HepG2 (cell line): ENCODE data around the gene CSF1R. TPM values are rescaled to one million over a fixed set of nuclear protein-coding genes. Genes with fewer than 3 reads are reported as not detected.

Experiments used
- ATAC-seq: fragments of 200-7000 bp; cut with Tn5 transposase; 3 replicates; pipeline ENCODE4 v1.9.1; 2020; ENCODE audit warnings: mild to moderate bottlenecking, moderate library complexity
- BruUV-seq: library from RNA; stranded (reverse); fragments of 400-500 nt; replicated peaks from 2 replicates; lab custom pipeline; 2021; lab: Mats Ljungman, UMichigan
- CTCF ChIA-PET: fragments of 300-600 bp; formaldehyde crosslinking; extraction: SDS; loops from one replicate; lab custom pipeline; 2021; ENCODE audit warnings: low total read pairs, inconsistent platforms, low intra/inter-chr PET ratio; lab: Yijun Ruan, JAX
- POLR2A ChIA-PET: fragments of 350-600 bp; sonication (Branson Sonifier 250); formaldehyde crosslinking; loops from one replicate; lab custom pipeline; 2020; ENCODE audit warnings: antibody characterized with exemption, inconsistent platforms; lab: Yijun Ruan, JAX
- DNase-seq: peaks from one replicate; pipeline ENCODE4 v3.0.0-alpha.2; 2015; ENCODE audit warnings: low spot score
- FAIRE-seq: peaks from 3 replicates; lab custom pipeline; 2011; peaks lifted over from hg19 to GRCh38; lab: Jason Lieb, UNC
- H2AFZ ChIP-seq: one replicate; pipeline ENCODE4 v1.6.1; 2011; ENCODE audit warnings: low read length, inconsistent platforms
- H3K27ac ChIP-seq: fragments of 300-600 bp; 3 replicates; pipeline ENCODE4 v1.8.0; 2011; ENCODE audit warnings: mixed run types, mild to moderate bottlenecking, mixed read lengths, low read length, inconsistent platforms; ENCODE audit not compliant: insufficient read depth; ENCODE audit errors: extremely low read length
- H3K27me3 ChIP-seq, 2 experiments: fragments of 200-600 bp in 1 of 2; 2 replicates in 1 of 2; 3 replicates in 1 of 2; pipeline versions ENCODE4 v1.6.0 to v1.8.0; 2011; ENCODE audit warnings: low read length in 2 of 2, mild to moderate bottlenecking in 2 of 2, moderate library complexity in 2 of 2, inconsistent platforms in 1 of 2; ENCODE audit not compliant: insufficient read depth in 2 of 2, control insufficient read depth in 1 of 2
- H3K36me3 ChIP-seq, 2 experiments: fragments of 200-600 bp in 1 of 2; replicated peaks in 1 of 2; 2 replicates in 1 of 2; 3 replicates in 1 of 2; pipeline versions ENCODE4 v1.5.1 to v1.8.0; 2011; ENCODE audit warnings: low read length in 2 of 2, inconsistent platforms in 1 of 2; ENCODE audit not compliant: insufficient read depth in 2 of 2, control insufficient read depth in 1 of 2
- H3K4me1 ChIP-seq: 2 replicates; pipeline ENCODE4 v1.5.1; 2012; ENCODE audit warnings: low read length, inconsistent platforms; ENCODE audit not compliant: insufficient read depth
- H3K4me2 ChIP-seq: 2 replicates; pipeline ENCODE4 v1.6.0; 2011; ENCODE audit warnings: low read depth, low read length, inconsistent platforms
- H3K4me3 ChIP-seq, 3 experiments: fragments of 200-600 bp in 1 of 3; sonication (generic), shearing (Covaris generic) in 1 of 3; replicated peaks in 1 of 3; 2 replicates each; pipeline ENCODE4 v1.5.1; 2011 to 2016; ENCODE audit warnings: low read length in 3 of 3, inconsistent platforms in 2 of 3, low read depth in 2 of 3, mild to moderate bottlenecking in 2 of 3, control low read depth in 1 of 3, mixed read lengths in 1 of 3; ENCODE audit not compliant: insufficient read depth in 1 of 3
- H3K79me2 ChIP-seq: one replicate; pipeline ENCODE4 v1.6.1; 2011; ENCODE audit warnings: low read length, inconsistent platforms; ENCODE audit not compliant: insufficient read depth
- H3K9ac ChIP-seq: 2 replicates; pipeline ENCODE4 v1.6.0; 2011; ENCODE audit warnings: mild to moderate bottlenecking, low read depth, low read length, inconsistent platforms; ENCODE audit not compliant: insufficient read depth
- H3K9me3 ChIP-seq: 2 replicates; pipeline ENCODE4 v1.5.1; 2012; ENCODE audit warnings: mild to moderate bottlenecking, low read length
- H4K20me1 ChIP-seq: 2 replicates; pipeline ENCODE4 v1.6.0; 2011; ENCODE audit warnings: inconsistent platforms, mild to moderate bottlenecking, low read length, moderate library complexity; ENCODE audit not compliant: insufficient read depth
- AGO1 ChIP-seq: fragments of 200-400 bp; formaldehyde crosslinking; IDR thresholded peaks from 2 replicates; pipeline ENCODE4 v1.6.1; 2017; ENCODE audit warnings: mild to moderate bottlenecking, low read depth, low read length, moderate library complexity; ENCODE audit not compliant: poor library complexity, severe bottlenecking
- AGO2 ChIP-seq: fragments of 200-400 bp; formaldehyde crosslinking; optimal IDR thresholded peaks from 2 replicates; pipeline ENCODE3; 2017; ENCODE audit warnings: mild to moderate bottlenecking, low read depth, low read length, moderate library complexity
- ARNT ChIP-seq: fragments of 450-650 bp; IDR thresholded peaks from 2 replicates; pipeline ENCODE4 v1.6.1; 2017
- RBM22 ChIP-seq: fragments of 200-400 bp; formaldehyde crosslinking; optimal IDR thresholded peaks from 2 replicates; pipeline ENCODE3; 2017; ENCODE audit warnings: mild to moderate bottlenecking, low read length, moderate library complexity
- ZBTB37 ChIP-seq: sonication (generic); formaldehyde crosslinking; IDR thresholded peaks from 2 replicates; pipeline ENCODE4 v1.4.0; 2020; ENCODE audit warnings: mild to moderate bottlenecking, missing genetic modification reagents
- ZC3H4 ChIP-seq: sonication (generic); formaldehyde crosslinking; IDR thresholded peaks from 2 replicates; pipeline ENCODE4 v1.4.0; 2020; ENCODE audit warnings: missing genetic modification reagents, borderline replicate concordance
- ZNF282 ChIP-seq: fragments of 450-650 bp; IDR thresholded peaks from 2 replicates; pipeline ENCODE4 v1.6.1; 2018; ENCODE audit not compliant: partially characterized antibody
- ZNF800 ChIP-seq: sonication (generic); formaldehyde crosslinking; IDR thresholded peaks from 2 replicates; pipeline ENCODE4 v1.4.0; 2020; ENCODE audit warnings: missing genetic modification reagents
- WGBS: methylation state at CpG from one replicate; pipeline ENCODE4 v1.1.6; 2017; ENCODE audit warnings: low lambda C conversion rate; 5-methylcytosine and 5-hydroxymethylcytosine counted together
- in situ Hi-C: cut with HindIII; loops from 2 replicates; pipeline ENCODE4 v1.10.0; 2017; ENCODE audit warnings: low pct_unique_long_range_greater_than_20kb; ENCODE audit not compliant: extremely low pct_ligation_motif_present
- intact Hi-C: fragments of 100-400 bp; cut with micrococcal nuclease; formaldehyde crosslinking; loops from one replicate; pipeline ENCODE4 v1.10.0; 2022; ENCODE audit not compliant: unreplicated experiment
- polyA plus RNA-seq, 8 experiments: library from polyadenylated mRNA; depleted of rRNA in 3 of 8; stranded (reverse) in 7 of 8; unstranded in 1 of 8; fragments of >200 nt; fragmentation: Illumina TruSeq in 4 of 8; extraction: Trizol in 4 of 8; gene quantifications; 2 replicates each; pipeline versions ENCODE4 v1.2.1 to v1.2.3, GENCODE V29; 2011 to 2016; ENCODE audit warnings: low read depth in 4 of 8, missing spikeins in 1 of 8, mixed read lengths in 1 of 8; ENCODE audit not compliant: insufficient read depth in 1 of 8
- total RNA-seq, 5 experiments: library from RNA; depleted of rRNA; stranded (reverse); fragments of >200 nt; fragmentation: Illumina TruSeq; extraction: Trizol; gene quantifications; 2 replicates each; pipeline ENCODE4 v1.2.3, GENCODE V29; 2016; ENCODE audit warnings: low read depth in 1 of 5
- TF ChIP-seq, protein P1 (sequence below): sonication (generic); formaldehyde crosslinking; IDR thresholded peaks from 2 replicates; pipeline ENCODE4 v1.5.0; 2020; ENCODE audit warnings: mild to moderate bottlenecking, missing genetic modification reagents

Gene CSF1R
- total and polyA plus RNA-seq, 2 of the 13 experiments (the other 11 are each of a cell fraction or from before 2014, with no cell fraction given) = 0.01 TPM; not detected in 1

GRCh38 chr5:150056075-150056443 lies 30.3 kb downstream of the CSF1R start:
- H3K9ac ChIP-seq = no peak overlapping the region
- BruUV-seq = no TSS peak
- in situ Hi-C loops (no loop called here), intact Hi-C loops (no loop called here)
- ChIA-PET CTCF (no interaction called here), POLR2A (interaction anchor here (1.1 kb wide), 1 partner anchor 68 kb away, joined by 3 read pairs; no protein-coding TSS in a partner anchor)
- no peak for FAIRE-seq
- no peak for DNase-seq
- no peaks in the 10 kb centered on the region for H3K4me1 ChIP-seq
- WGBS = 89% methylated on average over 7 of the region's 9 CpGs
- H4K20me1 ChIP-seq = no peaks in the 10 kb centered on the region
- peaks cover 17 to 32% of the 10 kb centered on the region in 2 experiments for H3K36me3 ChIP-seq
- H3K27ac ChIP-seq = no peak overlapping the region
- H3K4me3 ChIP-seq = no peak overlapping the region
- no peak overlapping the region for H3K4me2 ChIP-seq
- no peaks in the 10 kb centered on the region for H3K79me2 ChIP-seq
- H3K9me3 ChIP-seq = no peaks in the 10 kb centered on the region
- peaks cover 0 to 7% of the 10 kb centered on the region in 2 experiments; a peak in 1 of 5 replicates for H3K27me3 ChIP-seq
- TF ChIP-seq, protein P1, sequence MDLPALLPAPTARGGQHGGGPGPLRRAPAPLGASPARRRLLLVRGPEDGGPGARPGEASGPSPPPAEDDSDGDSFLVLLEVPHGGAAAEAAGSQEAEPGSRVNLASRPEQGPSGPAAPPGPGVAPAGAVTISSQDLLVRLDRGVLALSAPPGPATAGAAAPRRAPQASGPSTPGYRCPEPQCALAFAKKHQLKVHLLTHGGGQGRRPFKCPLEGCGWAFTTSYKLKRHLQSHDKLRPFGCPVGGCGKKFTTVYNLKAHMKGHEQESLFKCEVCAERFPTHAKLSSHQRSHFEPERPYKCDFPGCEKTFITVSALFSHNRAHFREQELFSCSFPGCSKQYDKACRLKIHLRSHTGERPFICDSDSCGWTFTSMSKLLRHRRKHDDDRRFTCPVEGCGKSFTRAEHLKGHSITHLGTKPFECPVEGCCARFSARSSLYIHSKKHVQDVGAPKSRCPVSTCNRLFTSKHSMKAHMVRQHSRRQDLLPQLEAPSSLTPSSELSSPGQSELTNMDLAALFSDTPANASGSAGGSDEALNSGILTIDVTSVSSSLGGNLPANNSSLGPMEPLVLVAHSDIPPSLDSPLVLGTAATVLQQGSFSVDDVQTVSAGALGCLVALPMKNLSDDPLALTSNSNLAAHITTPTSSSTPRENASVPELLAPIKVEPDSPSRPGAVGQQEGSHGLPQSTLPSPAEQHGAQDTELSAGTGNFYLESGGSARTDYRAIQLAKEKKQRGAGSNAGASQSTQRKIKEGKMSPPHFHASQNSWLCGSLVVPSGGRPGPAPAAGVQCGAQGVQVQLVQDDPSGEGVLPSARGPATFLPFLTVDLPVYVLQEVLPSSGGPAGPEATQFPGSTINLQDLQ = no peak
- no peak for TF ChIP-seq ZC3H4 (CRISPR knock-in tag)
- peak; percentile 17 for TF ChIP-seq RBM22
- no peak for TF ChIP-seq ZNF282
- no peak for TF ChIP-seq ZBTB37
- no peak for TF ChIP-seq ARNT
- TF ChIP-seq AGO2 = peak; percentile 63
- no peak for TF ChIP-seq ZNF800 (CRISPR knock-in tag)
- TF ChIP-seq AGO1 = no peak
- TF ChIP-seq, all 625 proteins: peak for 2
- peak; percentile 5; the same call in 2 of the 3 replicates for ATAC-seq
- no peak overlapping the region for H2AFZ ChIP-seq
